ENCODE data around the gene USP43. TPM values are rescaled to one million over a fixed set of nuclear protein-coding genes. Genes with fewer than 3 reads are reported as not detected.

USP43 gene
- total RNA-seq, 2 experiments from 2014 or later, result 0.28 to 0.29 TPM

Other genes starting within 250 kb of the USP43 start
- 10 to 100 TPM; 57.9 to 74.2 TPM for gene STX8, start 69.7 kb upstream of the USP43 start, total RNA-seq
- gene CFAP52, start 68.9 kb upstream of the USP43 start, total RNA-seq, result not detected
- not detected for gene DHRS7C, start 146.1 kb downstream of the USP43 start, total RNA-seq
- gene GSG1L2, start 176.6 kb downstream of the USP43 start, total RNA-seq, result not detected
- not detected for gene GLP2R, start 180.4 kb downstream of the USP43 start, total RNA-seq